Memory B cell (primary cell): ENCODE results near the gene EYS.
"Not testable (repeated sequence)": the region's sequence is repeated elsewhere in the genome, so short reads cannot be mapped to it uniquely, and the experiment has no call there.

Experiments
- ATAC-seq: fragments of 150-1000 bp; cut with Tn5 transposase; 2 replicates; pipeline ENCODE4 v1.10.0; 2021; ENCODE audit warnings: low read depth, mild to moderate bottlenecking, moderate library complexity
- DNase-seq, 2 donors: peaks; one replicate each; pipeline ENCODE4 v3.0.0; 2022; ENCODE audit warnings: low spot score in 2 of 2
- H3K27ac Mint-ChIP-seq: one replicate; pipeline ENCODE4 v1.8.0; 2022; ENCODE audit warnings: mild to moderate bottlenecking, moderate library complexity, mixed read lengths
- H3K27me3 Mint-ChIP-seq: one replicate; pipeline ENCODE4 v1.8.0; 2022; ENCODE audit warnings: mixed read lengths
- H3K36me3 Mint-ChIP-seq: one replicate; pipeline ENCODE4 v1.8.0; 2022; ENCODE audit warnings: mild to moderate bottlenecking, mixed read lengths
- H3K4me1 Mint-ChIP-seq: one replicate; pipeline ENCODE4 v1.8.0; 2022; ENCODE audit warnings: mixed read lengths
- H3K4me3 Mint-ChIP-seq: one replicate; pipeline ENCODE4 v1.8.0; 2022; ENCODE audit warnings: mild to moderate bottlenecking, moderate library complexity, mixed read lengths
- H3K9me3 Mint-ChIP-seq: one replicate; pipeline ENCODE4 v1.8.0; 2022; ENCODE audit warnings: mixed read lengths

The EYS gene

DNA sequence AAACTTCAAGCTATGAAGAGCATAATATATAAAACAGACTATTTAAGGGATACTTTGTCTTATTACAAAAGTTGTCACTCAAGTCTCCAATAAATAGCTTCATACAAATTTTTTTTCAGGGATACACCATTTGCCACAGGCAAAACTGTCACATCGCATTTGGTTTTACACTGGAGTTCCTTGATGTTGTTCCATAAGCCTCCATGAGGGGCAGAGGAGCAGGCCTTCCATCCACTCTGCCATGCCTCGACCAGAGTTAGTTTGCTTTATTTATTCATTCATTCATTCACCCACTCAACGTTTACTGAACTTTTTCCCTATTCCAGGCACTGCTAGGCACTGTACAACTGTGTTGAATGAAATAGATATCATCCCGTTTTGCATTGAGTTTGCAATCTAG lies 1824.8 kb downstream of the EYS start:
- ATAC-seq (no peak), DNase-seq (no peak)
- H3K9me3 Mint-ChIP-seq: peaks cover 6% of the 10 kb centered on the region
- H3K27ac Mint-ChIP-seq: no peak overlapping the region
- H3K4me3 Mint-ChIP-seq: no peak overlapping the region
- peaks cover 2% of the 10 kb centered on the region for H3K27me3 Mint-ChIP-seq
- H3K36me3 Mint-ChIP-seq: peaks cover 2% of the 10 kb centered on the region
- H3K4me1 Mint-ChIP-seq: no peaks in the 10 kb centered on the region

- peaks cover 2% of the 10 kb centered on the region for H3K36me3 Mint-ChIP-seq
- no peaks in the 10 kb centered on the region for H3K4me1 Mint-ChIP-seq
These were observed 1825.2 kb downstream of the EYS start for GRCh38 chr6:63881791-63882190.

GRCh38 chr6:63872233-63872632 lies 1834.8 kb downstream of the EYS start:
- no peak for DNase-seq
- ATAC-seq: no peak
- H3K27me3 Mint-ChIP-seq: no peaks in the 10 kb centered on the region

More at GRCh38 chr6:63881791-63882190, 1825.2 kb downstream of the EYS start:
- Mint-ChIP-seq H3K27me3 (peaks cover 2% of the 10 kb centered on the region), H3K4me3 (no peak overlapping the region), H3K27ac (no peak overlapping the region), H3K9me3 (peaks cover 7% of the 10 kb centered on the region)
- no peak for DNase-seq
- no peak for ATAC-seq

DNA sequence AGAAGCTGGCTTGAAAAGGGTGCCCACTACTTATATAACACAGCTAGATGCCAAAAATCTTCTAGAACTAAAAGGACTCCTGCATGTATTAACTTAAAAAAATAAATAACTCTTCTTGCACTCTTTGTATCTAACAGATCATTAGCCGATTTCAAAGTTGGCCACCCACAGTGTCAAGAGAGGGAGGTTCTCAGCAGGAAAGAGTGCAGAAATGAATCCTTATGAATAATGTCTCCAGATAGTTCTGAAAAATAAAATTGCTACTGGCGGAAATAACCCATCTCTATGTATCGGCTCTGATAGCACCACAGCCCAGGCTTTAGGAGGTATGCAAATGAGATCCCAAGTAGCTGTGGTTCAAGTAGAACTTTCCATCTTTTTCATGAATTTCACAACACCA lies 1838.7 kb downstream of the EYS start:
- ATAC-seq (no peak), DNase-seq (no peak)
- no peaks in the 10 kb centered on the region for H3K36me3 Mint-ChIP-seq
- H3K9me3 Mint-ChIP-seq: no peaks in the 10 kb centered on the region
- H3K27me3 Mint-ChIP-seq: no peaks in the 10 kb centered on the region
- H3K4me1 Mint-ChIP-seq: no peaks in the 10 kb centered on the region
- no peak overlapping the region for H3K27ac Mint-ChIP-seq
- no peak overlapping the region for H3K4me3 Mint-ChIP-seq

More at GRCh38 chr6:63872233-63872632, 1834.8 kb downstream of the EYS start:
- H3K27ac Mint-ChIP-seq: no peak overlapping the region
- no peak overlapping the region for H3K4me3 Mint-ChIP-seq
- H3K9me3 Mint-ChIP-seq: peaks cover 1% of the 10 kb centered on the region
- H3K36me3 Mint-ChIP-seq: no peaks in the 10 kb centered on the region
- no peaks in the 10 kb centered on the region for H3K4me1 Mint-ChIP-seq

DNA sequence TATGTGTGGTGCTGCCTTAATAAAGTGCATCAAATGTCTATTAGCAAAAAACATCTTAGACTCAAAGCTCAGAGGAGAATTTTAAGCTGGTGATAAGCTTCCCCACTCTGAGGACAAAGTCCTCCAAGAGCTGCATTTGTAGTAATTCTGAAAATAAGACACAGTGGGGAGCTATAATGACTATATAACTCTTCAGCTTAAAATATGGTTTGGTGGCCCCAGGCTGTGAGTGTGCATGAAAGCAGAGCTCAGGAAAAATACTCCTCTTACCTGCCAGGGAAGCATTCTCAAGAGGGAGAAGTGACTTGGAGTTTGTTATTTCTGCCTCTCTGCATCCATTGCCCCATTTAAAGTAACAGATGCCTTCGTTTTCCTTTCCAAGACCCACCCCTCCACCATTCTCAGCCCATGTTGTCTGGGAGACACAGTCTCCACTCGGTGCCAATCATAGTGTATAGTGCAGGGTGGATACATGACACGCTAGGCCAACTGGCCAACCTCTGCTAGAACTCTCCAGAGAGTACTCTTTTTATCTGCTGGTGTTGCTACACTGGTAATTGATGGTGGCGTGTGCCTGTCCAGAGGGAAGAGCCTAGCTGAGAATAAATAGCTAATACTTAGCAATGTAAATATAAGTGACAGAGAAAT lies 1842.2 kb downstream of the EYS start:
- Mint-ChIP-seq H3K4me1 (no peaks in the 10 kb centered on the region), H3K27me3 (no peaks in the 10 kb centered on the region), H3K36me3 (no peaks in the 10 kb centered on the region), H3K9me3 (no peaks in the 10 kb centered on the region), H3K27ac (no peak overlapping the region), H3K4me3 (no peak overlapping the region)
- no peak for ATAC-seq
- no peak for DNase-seq

DNA sequence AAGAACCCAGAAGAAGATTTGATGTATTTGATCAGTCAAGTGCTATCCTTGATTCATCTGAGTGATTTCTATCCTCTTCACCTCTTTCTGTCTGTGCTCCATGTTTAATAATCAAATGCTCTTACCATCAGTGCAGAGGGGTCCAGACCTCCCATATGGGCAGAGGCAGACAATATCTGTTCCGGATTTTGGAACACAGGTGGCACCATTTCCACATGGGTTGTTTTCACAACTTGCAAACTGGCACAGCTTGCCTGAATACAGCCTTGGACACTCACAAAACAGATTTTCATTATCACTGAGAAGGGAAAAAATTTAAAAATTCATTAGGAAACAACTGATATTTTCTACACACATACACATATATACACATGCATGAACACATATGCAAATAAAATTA lies 1843.0 kb downstream of the EYS start:
- no peak overlapping the region for H3K4me3 Mint-ChIP-seq
- DNase-seq (no peak), ATAC-seq (no peak)

GRCh38 chr6:63862486-63863198 lies 1844.4 kb downstream of the EYS start:
- Mint-ChIP-seq H3K4me1 (no peaks in the 10 kb centered on the region), H3K27me3 (no peaks in the 10 kb centered on the region)

More for the DNA sequence above, 1843.0 kb downstream of the EYS start:
- no peak overlapping the region for H3K27ac Mint-ChIP-seq
- no peaks in the 10 kb centered on the region for H3K9me3 Mint-ChIP-seq
- H3K27me3 Mint-ChIP-seq: no peaks in the 10 kb centered on the region
- H3K4me1 Mint-ChIP-seq: no peaks in the 10 kb centered on the region
- no peaks in the 10 kb centered on the region for H3K36me3 Mint-ChIP-seq

DNA sequence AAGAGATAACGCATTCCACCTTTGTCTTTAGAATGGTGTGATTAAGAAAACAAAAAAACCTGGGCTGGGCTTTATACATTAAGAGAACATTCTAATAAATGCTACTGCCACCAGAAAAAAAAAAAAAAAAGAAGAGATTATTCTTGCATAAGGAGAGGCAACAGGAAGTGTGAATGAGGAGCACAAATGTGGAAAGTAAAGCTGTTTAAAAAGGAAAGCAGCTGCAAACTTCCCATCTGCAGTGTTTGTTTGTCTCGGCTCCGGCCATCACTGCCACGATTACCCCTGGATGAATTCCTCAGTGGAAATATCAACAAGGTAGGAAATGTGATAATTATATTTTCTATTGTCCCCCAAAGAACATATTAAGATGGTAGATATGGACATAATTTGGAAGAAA lies 1847.5 kb downstream of the EYS start:
- DNase-seq: no peak
- no peaks in the 10 kb centered on the region for H3K9me3 Mint-ChIP-seq

More at GRCh38 chr6:63862486-63863198, 1844.4 kb downstream of the EYS start:
- DNase-seq: no peak
- ATAC-seq: no peak
- Mint-ChIP-seq H3K27ac (no peak overlapping the region), H3K4me3 (no peak overlapping the region), H3K9me3 (no peaks in the 10 kb centered on the region), H3K36me3 (no peaks in the 10 kb centered on the region)

DNA sequence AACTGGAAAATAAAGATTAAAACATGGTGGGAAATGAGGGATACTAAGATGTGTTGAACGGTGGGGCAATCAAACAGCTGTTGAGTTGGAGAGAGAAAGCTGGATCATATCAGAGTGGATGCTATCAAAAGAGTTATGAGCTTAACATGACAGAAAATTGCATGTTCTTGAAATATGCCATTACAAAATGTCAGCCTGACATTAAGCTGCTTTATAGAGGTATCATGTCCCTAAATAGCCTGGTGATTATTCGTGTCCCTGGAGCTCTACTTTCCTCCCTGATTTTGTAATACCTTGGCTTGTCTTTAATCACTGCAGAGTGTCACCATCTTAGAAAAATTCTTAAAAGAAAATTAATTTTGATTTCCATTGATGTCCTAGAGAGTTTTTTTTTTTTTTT lies 1848.3 kb downstream of the EYS start:
- no peaks in the 10 kb centered on the region for H3K9me3 Mint-ChIP-seq
- ATAC-seq (no peak), DNase-seq (no peak)
- no peak overlapping the region for H3K4me3 Mint-ChIP-seq
- no peak overlapping the region for H3K27ac Mint-ChIP-seq
- no peaks in the 10 kb centered on the region for H3K4me1 Mint-ChIP-seq
- no peaks in the 10 kb centered on the region for H3K36me3 Mint-ChIP-seq
- H3K27me3 Mint-ChIP-seq: no peaks in the 10 kb centered on the region

More for the DNA sequence above, 1847.5 kb downstream of the EYS start:
- no peak overlapping the region for H3K4me3 Mint-ChIP-seq
- H3K36me3 Mint-ChIP-seq: no peaks in the 10 kb centered on the region
- no peaks in the 10 kb centered on the region for H3K4me1 Mint-ChIP-seq
- no peak overlapping the region for H3K27ac Mint-ChIP-seq
- no peak for ATAC-seq
- no peaks in the 10 kb centered on the region for H3K27me3 Mint-ChIP-seq

- peaks cover 6% of the 10 kb centered on the region for H3K9me3 Mint-ChIP-seq
These were observed 1850.8 kb downstream of the EYS start for GRCh38 chr6:63856271-63856670.

GRCh38 chr6:63844287-63844686 lies 1862.7 kb downstream of the EYS start:
- H3K36me3 Mint-ChIP-seq: no peaks in the 10 kb centered on the region
- peaks cover 4% of the 10 kb centered on the region for H3K9me3 Mint-ChIP-seq
- H3K4me1 Mint-ChIP-seq: no peaks in the 10 kb centered on the region
- no peak overlapping the region for H3K4me3 Mint-ChIP-seq
- H3K27ac Mint-ChIP-seq: no peak overlapping the region
- no peaks in the 10 kb centered on the region for H3K27me3 Mint-ChIP-seq
- DNase-seq (no peak), ATAC-seq (no peak)

More at GRCh38 chr6:63856271-63856670, 1850.8 kb downstream of the EYS start:
- DNase-seq: no peak
- H3K36me3 Mint-ChIP-seq: no peaks in the 10 kb centered on the region
- no peaks in the 10 kb centered on the region for H3K27me3 Mint-ChIP-seq
- H3K27ac Mint-ChIP-seq: no peak overlapping the region
- no peak for ATAC-seq
- no peak overlapping the region for H3K4me3 Mint-ChIP-seq
- no peaks in the 10 kb centered on the region for H3K4me1 Mint-ChIP-seq

DNA sequence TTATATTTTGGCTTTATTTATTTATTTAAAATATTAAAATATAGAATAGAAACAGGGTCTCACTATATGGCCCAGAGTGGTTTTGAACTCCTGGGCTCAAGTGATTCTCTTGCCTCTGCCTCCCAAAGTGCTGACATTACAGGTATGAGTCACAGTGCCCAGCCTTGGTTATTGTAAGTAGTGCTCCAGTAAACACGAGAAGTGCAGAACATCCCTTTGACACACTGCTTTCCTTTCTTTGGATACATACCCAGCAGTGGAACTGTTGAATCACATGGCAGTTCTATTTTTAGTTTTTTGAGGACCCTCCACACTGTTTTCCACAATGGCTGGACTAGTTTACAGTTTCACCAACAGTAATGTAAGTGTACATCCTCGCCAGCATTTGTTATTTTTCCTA lies 1867.5 kb downstream of the EYS start:
- Mint-ChIP-seq H3K9me3 (peaks cover 4% of the 10 kb centered on the region), H3K27me3 (no peaks in the 10 kb centered on the region), H3K4me1 (no peaks in the 10 kb centered on the region), H3K4me3 (no peak overlapping the region), H3K27ac (no peak overlapping the region), H3K36me3 (no peaks in the 10 kb centered on the region)
- DNase-seq (no peak), ATAC-seq (no peak)

- not testable (repeated sequence) for H3K9me3 Mint-ChIP-seq, H3K4me1 Mint-ChIP-seq, H3K27me3 Mint-ChIP-seq, H3K27ac Mint-ChIP-seq, H3K36me3 Mint-ChIP-seq, H3K4me3 Mint-ChIP-seq, ATAC-seq, DNase-seq
These were observed 1878.3 kb downstream of the EYS start for GRCh38 chr6:63828678-63829077.

- DNase-seq (no peak), ATAC-seq (no peak)
- no peak overlapping the region for H3K4me3 Mint-ChIP-seq
- H3K9me3 Mint-ChIP-seq: peaks cover 6% of the 10 kb centered on the region
- H3K27me3 Mint-ChIP-seq: peaks cover 6% of the 10 kb centered on the region
- no peak overlapping the region for H3K27ac Mint-ChIP-seq
- no peaks in the 10 kb centered on the region for H3K36me3 Mint-ChIP-seq
- no peaks in the 10 kb centered on the region for H3K4me1 Mint-ChIP-seq
These were observed 1882.3 kb downstream of the EYS start for GRCh38 chr6:63824722-63825121.

GRCh38 chr6:63821442-63821841 lies 1885.6 kb downstream of the EYS start:
- H3K4me3 Mint-ChIP-seq: no peak overlapping the region
- no peak for DNase-seq
- no peaks in the 10 kb centered on the region for H3K36me3 Mint-ChIP-seq
- peaks cover 2% of the 10 kb centered on the region for H3K4me1 Mint-ChIP-seq
- no peaks in the 10 kb centered on the region for H3K9me3 Mint-ChIP-seq
- no peak overlapping the region for H3K27ac Mint-ChIP-seq
- peaks cover 6% of the 10 kb centered on the region for H3K27me3 Mint-ChIP-seq
- no peak for ATAC-seq
